ENCODE data around the gene CLCA2. TPM values are rescaled to one million over a fixed set of nuclear protein-coding genes. Genes with fewer than 3 reads are reported as not detected.

CLCA2 gene
- polyA plus RNA-seq, 1 of the 3 experiments (the other 2 are of a cell fraction), result 0.02 TPM

- WGBS (ENCODE audit: low lambda C conversion rate), result 22% methylated on average over 4 of the region's 4 CpGs
- H2AFZ ChIP-seq (ENCODE audit: low read depth), result no peak overlapping the region
- no peaks in the 10 kb centered on the region for H3K36me3 ChIP-seq (replicated peaks in 1 of 2; ENCODE audit: control insufficient read depth in 1 of 2, insufficient read depth in 2 of 2, low read length in 1 of 2)
- no peak for DNase-seq
- no peaks in the 10 kb centered on the region for H3K9me3 ChIP-seq
- CTCF ChIA-PET, result interaction anchor here (1.1 to 5.9 kb wide), 3 partner anchors 12 to 29 kb away, joined by 3 to 52 read pairs (median 12); no protein-coding TSS in a partner anchor
- H3K9ac ChIP-seq, result no peak overlapping the region
- H3K4me3 ChIP-seq (ENCODE audit: low read depth in 2 of 2, low read length in 1 of 2), result no peak overlapping the region
- POLR2A ChIA-PET, result no interaction called here
- no peaks in the 10 kb centered on the region; a peak in 1 of 4 replicates for H3K4me1 ChIP-seq (ENCODE audit: control insufficient read depth in 1 of 2, insufficient read depth in 2 of 2, low read depth in 1 of 2, low read length in 1 of 2)
- no peaks in the 10 kb centered on the region for H4K20me1 ChIP-seq (ENCODE audit: insufficient read depth)
- no peaks in the 10 kb centered on the region for H3K9me2 ChIP-seq
- H3K27me3 ChIP-seq (ENCODE audit: insufficient read depth), result no peaks in the 10 kb centered on the region
- H3K27ac ChIP-seq (ENCODE audit: low read depth in 2 of 2, low read length in 1 of 2), result no peak overlapping the region
- 0 out of 2 replicates have a peak, but pooled peaks have one; percentile 8 for TF ChIP-seq FOSL2 (IDR thresholded peaks at IDR 0.05; ENCODE audit: borderline replicate concordance, low read depth)
- peak; percentile 89 for TF ChIP-seq TCF12 (IDR thresholded peaks at IDR 0.05)
- TF ChIP-seq, protein P1, sequence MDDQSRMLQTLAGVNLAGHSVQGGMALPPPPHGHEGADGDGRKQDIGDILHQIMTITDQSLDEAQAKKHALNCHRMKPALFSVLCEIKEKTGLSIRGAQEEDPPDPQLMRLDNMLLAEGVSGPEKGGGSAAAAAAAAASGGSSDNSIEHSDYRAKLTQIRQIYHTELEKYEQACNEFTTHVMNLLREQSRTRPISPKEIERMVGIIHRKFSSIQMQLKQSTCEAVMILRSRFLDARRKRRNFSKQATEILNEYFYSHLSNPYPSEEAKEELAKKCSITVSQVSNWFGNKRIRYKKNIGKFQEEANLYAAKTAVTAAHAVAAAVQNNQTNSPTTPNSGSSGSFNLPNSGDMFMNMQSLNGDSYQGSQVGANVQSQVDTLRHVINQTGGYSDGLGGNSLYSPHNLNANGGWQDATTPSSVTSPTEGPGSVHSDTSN (IDR thresholded peaks at IDR 0.05), result peak; percentile 51
- TF ChIP-seq JUND (IDR thresholded peaks at IDR 0.05), result 0 out of 2 replicates have a peak, but pooled peaks have one; percentile 4
- 0 out of 4 replicates have a peak, but pooled peaks of 1 of the 2 experiments have one; percentile 24 for TF ChIP-seq EP300 (IDR thresholded peaks at IDR 0.05; ENCODE audit: borderline replicate concordance in 1 of 2, low read depth in 1 of 2, low read length in 1 of 2)
- no peak for TF ChIP-seq SIN3A (IDR thresholded peaks at IDR 0.05; ENCODE audit: borderline replicate concordance, low read depth, low read length)
- no peak for TF ChIP-seq TAF1 (IDR thresholded peaks at IDR 0.05; ENCODE audit: borderline replicate concordance, low read depth, low read length)
- H3K79me2 ChIP-seq (ENCODE audit: insufficient read depth), result no peaks in the 10 kb centered on the region
- H3K4me2 ChIP-seq, result no peak overlapping the region
- no peaks in the 10 kb centered on the region for H3F3A ChIP-seq (replicated peaks; ENCODE audit: insufficient read depth)
These were observed 63.3 kb downstream of the CLCA2 start for GRCh38 chr1:86487131-86487810.

DNA sequence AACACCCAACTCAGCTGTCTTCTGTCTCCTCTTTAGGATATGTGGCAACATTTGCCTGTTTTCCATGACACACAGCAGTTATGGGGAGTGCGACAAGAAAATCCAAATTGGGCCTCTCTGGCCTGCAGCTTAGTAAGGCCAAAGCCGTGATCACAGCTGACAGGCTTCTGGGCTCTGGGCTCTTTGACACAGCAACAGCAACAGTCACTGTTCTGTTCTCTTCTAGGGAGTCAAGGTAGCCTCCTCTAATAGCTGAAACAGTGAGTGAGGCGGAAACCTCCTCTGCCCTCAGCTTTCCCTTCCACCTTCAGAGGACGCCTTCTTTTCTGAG lies 63.8 kb downstream of the CLCA2 start:
- 73% methylated on average over 4 of the region's 4 CpGs for WGBS (ENCODE audit: low lambda C conversion rate)
- H3K9me3 ChIP-seq, result no peaks in the 10 kb centered on the region
- H3K9ac ChIP-seq, result no peak overlapping the region
- H2AFZ ChIP-seq (ENCODE audit: low read depth), result no peak overlapping the region
- H3F3A ChIP-seq (replicated peaks; ENCODE audit: insufficient read depth), result no peaks in the 10 kb centered on the region
- ChIA-PET POLR2A (no interaction called here), CTCF (interaction anchor here (1.1 to 5.9 kb wide), 3 partner anchors 12 to 30 kb away, joined by 3 to 52 read pairs (median 12); no protein-coding TSS in a partner anchor)
- no peaks in the 10 kb centered on the region; a peak in 1 of 4 replicates for H3K4me1 ChIP-seq (ENCODE audit: control insufficient read depth in 1 of 2, insufficient read depth in 2 of 2, low read depth in 1 of 2, low read length in 1 of 2)
- H4K20me1 ChIP-seq (ENCODE audit: insufficient read depth), result no peaks in the 10 kb centered on the region
- H3K4me2 ChIP-seq, result no peak overlapping the region
- H3K27ac ChIP-seq (ENCODE audit: low read depth in 2 of 2, low read length in 1 of 2), result no peak overlapping the region
- H3K9me2 ChIP-seq, result no peaks in the 10 kb centered on the region
- TF ChIP-seq SMC3 (IDR thresholded peaks at IDR 0.05; ENCODE audit: low read depth, low read length) (no peak), MEF2A (IDR thresholded peaks at IDR 0.05; ENCODE audit: borderline replicate concordance, low read depth) (no peak)
- H3K36me3 ChIP-seq (replicated peaks in 1 of 2; ENCODE audit: control insufficient read depth in 1 of 2, insufficient read depth in 2 of 2, low read length in 1 of 2), result no peaks in the 10 kb centered on the region
- no peaks in the 10 kb centered on the region for H3K79me2 ChIP-seq (ENCODE audit: insufficient read depth)
- H3K27me3 ChIP-seq (ENCODE audit: insufficient read depth), result no peaks in the 10 kb centered on the region
- no peak for DNase-seq
- no peak overlapping the region for H3K4me3 ChIP-seq (ENCODE audit: low read depth in 2 of 2, low read length in 1 of 2)

- 34% methylated on average over 2 of the region's 2 CpGs for WGBS (ENCODE audit: low lambda C conversion rate)
These were observed 65.4 kb downstream of the CLCA2 start for GRCh38 chr1:86489242-86489878.

More at GRCh38 chr1:86489242-86489878, 65.4 kb downstream of the CLCA2 start:
- Histone ChIP-seq H3K27me3 (ENCODE audit: insufficient read depth) (no peaks in the 10 kb centered on the region), H3K4me2 (no peak overlapping the region), H2AFZ (ENCODE audit: low read depth) (no peak overlapping the region), H3K9ac (no peak overlapping the region), H3K4me1 (ENCODE audit: control insufficient read depth in 1 of 2, insufficient read depth in 2 of 2, low read depth in 1 of 2, low read length in 1 of 2) (no peaks in the 10 kb centered on the region; a peak in 1 of 4 replicates), H3K36me3 (replicated peaks in 1 of 2; ENCODE audit: control insufficient read depth in 1 of 2, insufficient read depth in 2 of 2, low read length in 1 of 2) (no peaks in the 10 kb centered on the region), H4K20me1 (ENCODE audit: insufficient read depth) (no peaks in the 10 kb centered on the region), H3K4me3 (ENCODE audit: low read depth in 2 of 2, low read length in 1 of 2) (no peak overlapping the region), H3K27ac (ENCODE audit: low read depth in 2 of 2, low read length in 1 of 2) (no peak overlapping the region), H3F3A (replicated peaks; ENCODE audit: insufficient read depth) (no peaks in the 10 kb centered on the region), H3K9me2 (no peaks in the 10 kb centered on the region), H3K79me2 (ENCODE audit: insufficient read depth) (no peaks in the 10 kb centered on the region), H3K9me3 (no peaks in the 10 kb centered on the region)
- CTCF ChIA-PET, result interaction anchor here (1.1 to 5.9 kb wide), 5 partner anchors 10 to 199 kb away, joined by 3 to 52 read pairs (median 4); no protein-coding TSS in a partner anchor
- POLR2A ChIA-PET, result no interaction called here
- no peak for DNase-seq
- TF ChIP-seq GABPA (IDR thresholded peaks at IDR 0.05; ENCODE audit: low read depth), result no peak
- no peak for TF ChIP-seq YY1 (IDR thresholded peaks at IDR 0.05; ENCODE audit: low read depth)
- no peak for TF ChIP-seq FOXJ3 (CRISPR knock-in tag; IDR thresholded peaks at IDR 0.05)
- TF ChIP-seq SMC3 (IDR thresholded peaks at IDR 0.05; ENCODE audit: low read depth, low read length), result no peak
- TF ChIP-seq RXRA (IDR thresholded peaks at IDR 0.05; ENCODE audit: borderline replicate concordance, low read depth), result no peak
- no peak for TF ChIP-seq FOSL2 (IDR thresholded peaks at IDR 0.05; ENCODE audit: borderline replicate concordance, low read depth)
- TF ChIP-seq SIN3A (IDR thresholded peaks at IDR 0.05; ENCODE audit: borderline replicate concordance, low read depth, low read length), result no peak
- no peak for TF ChIP-seq EP300 (IDR thresholded peaks at IDR 0.05; ENCODE audit: borderline replicate concordance in 1 of 2, low read depth in 1 of 2, low read length in 1 of 2)
- no peak for TF ChIP-seq GATA2 (CRISPR knock-in tag; IDR thresholded peaks at IDR 0.05)

Data from SK-N-SH (cell line).